ENCODE data around the gene ABCB9.
A peak's percentile ranks its signal among the peaks of the same experiment; 100 is the strongest.

GRCh38 chr12:122965851-122966742 lies at the start of gene ABCB9:
- peak; percentile 41 for TF ChIP-seq CTCF (IDR thresholded peaks at IDR 0.05; ENCODE audit: poor library complexity, severe bottlenecking)
- peak; percentile 90 for TF ChIP-seq POLR2AphosphoS5 (IDR thresholded peaks at IDR 0.05)
- no peak for TF ChIP-seq EZH2 (IDR thresholded peaks at IDR 0.05; ENCODE audit: borderline replicate concordance, insufficient read depth, low read length, poor library complexity, severe bottlenecking)
- peak; percentile 57 for TF ChIP-seq RAD21 (conservative IDR thresholded peaks at IDR 0.05)
- peak; percentile 77 for TF ChIP-seq MXI1 (conservative IDR thresholded peaks at IDR 0.05; ENCODE audit: poor library complexity, severe bottlenecking)
